ENCODE results near the gene HEATR5A. TPM values are rescaled to one million over a fixed set of nuclear protein-coding genes. Genes with fewer than 3 reads are reported as not detected.

Gene HEATR5A
- total and polyA plus RNA-seq, 2 experiments from 2014 or later, result 25.8 to 32.5 TPM

- Mint-ChIP-seq H3K27me3 (ENCODE audit: insufficient read depth, low read depth, poor library complexity) (peaks cover 2% of the 10 kb centered on the region), H3K4me1 (peaks cover 15% of the 10 kb centered on the region; the same call in 2 of the 3 replicates), H3K4me3 (no peak overlapping the region), H3K36me3 (ENCODE audit: low read depth) (peaks cover 10% of the 10 kb centered on the region), H3K9me3 (peaks cover 6% of the 10 kb centered on the region; the same call in 2 of the 3 replicates), H3K27ac (no peak overlapping the region)
- Histone ChIP-seq H2AFZ (no peak overlapping the region), H3K4me3 (no peak overlapping the region), H3K27me3 (ENCODE audit: insufficient read depth) (no peaks in the 10 kb centered on the region), H3K79me2 (replicated peaks; ENCODE audit: insufficient read depth) (no peaks in the 10 kb centered on the region), H3K36me3 (ENCODE audit: insufficient read depth) (0 out of 2 replicates have a peak, but pooled peaks cover 6% of the 10 kb centered on the region), H4K20me1 (replicated peaks; ENCODE audit: insufficient read depth) (no peaks in the 10 kb centered on the region), H3K4me1 (ENCODE audit: insufficient read depth) (no peaks in the 10 kb centered on the region), H3F3A (replicated peaks; ENCODE audit: low read depth) (no peaks in the 10 kb centered on the region), H3K9me2 (ENCODE audit: insufficient read depth) (peaks cover 3% of the 10 kb centered on the region), H3K27ac (ENCODE audit: low read depth) (no peak overlapping the region), H3K4me2 (no peak overlapping the region)
- TF ChIP-seq CTCF (conservative IDR thresholded peaks at IDR 0.05; ENCODE audit: low read depth in 2 of 2) (no peak), EZH2phosphoT487 (IDR thresholded peaks at IDR 0.05; ENCODE audit: unreplicated experiment) (no peak), CREB1 (CRISPR knock-in tag; IDR thresholded peaks at IDR 0.05; ENCODE audit: low read depth) (no peak), ZNF462 (CRISPR knock-in tag; IDR thresholded peaks at IDR 0.05) (no peak), EZH2 (IDR thresholded peaks at IDR 0.05; ENCODE audit: low read depth, unreplicated experiment) (no peak), ETS1 (IDR thresholded peaks at IDR 0.05) (no peak), ZNF114 (CRISPR knock-in tag; IDR thresholded peaks at IDR 0.05) (no peak), ZNF331 (CRISPR knock-in tag; IDR thresholded peaks at IDR 0.05; ENCODE audit: low read depth) (no peak), REST (IDR thresholded peaks at IDR 0.05; ENCODE audit: unreplicated experiment) (no peak), STAT1 (IDR thresholded peaks at IDR 0.05; ENCODE audit: unreplicated experiment) (no peak), POLR2AphosphoS5 (IDR thresholded peaks at IDR 0.05; ENCODE audit: low read depth) (no peak), NANOG (IDR thresholded peaks at IDR 0.05; ENCODE audit: borderline replicate concordance) (no peak), JUNB (IDR thresholded peaks at IDR 0.05; ENCODE audit: unreplicated experiment) (no peak)
- no peak for DNase-seq (ENCODE audit: low spot score)
- no peak for ATAC-seq
These were observed 10.4 kb upstream of the HEATR5A start for GRCh38 chr14:31430634-31431264.

Data from GM23338 (cell line).